Measurements from ENCODE around the gene BTD. TPM values are rescaled to one million over a fixed set of nuclear protein-coding genes. Genes with fewer than 3 reads are reported as not detected.

Gene BTD
- total RNA-seq, 1 experiment from 2014 or later: 10.4 TPM

DNA sequence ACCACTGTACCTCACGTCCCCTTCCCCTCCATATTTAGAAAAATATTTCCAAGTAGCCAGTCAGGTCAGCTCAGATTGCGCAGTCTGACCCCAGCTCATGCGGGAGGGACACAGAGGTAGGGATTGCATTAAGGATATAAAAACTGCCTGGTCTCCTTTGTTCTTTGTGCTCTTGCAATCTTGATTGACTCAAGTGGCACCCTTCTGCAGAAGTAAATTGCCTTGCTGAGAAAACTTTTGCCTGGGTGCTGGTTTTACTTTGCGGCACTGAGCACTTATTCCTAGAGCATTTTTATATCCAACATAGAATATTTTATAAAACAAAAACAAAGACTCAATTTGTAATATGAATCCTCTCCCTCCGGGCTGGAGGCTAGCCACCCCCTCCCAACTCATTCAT lies 54.8 kb downstream of the BTD start:
- in situ Hi-C loops (cut with HindIII; ENCODE audit: low sequenced_read_pairs): no loop called here
- no peak for DNase-seq (ENCODE audit: low spot score)

DNA sequence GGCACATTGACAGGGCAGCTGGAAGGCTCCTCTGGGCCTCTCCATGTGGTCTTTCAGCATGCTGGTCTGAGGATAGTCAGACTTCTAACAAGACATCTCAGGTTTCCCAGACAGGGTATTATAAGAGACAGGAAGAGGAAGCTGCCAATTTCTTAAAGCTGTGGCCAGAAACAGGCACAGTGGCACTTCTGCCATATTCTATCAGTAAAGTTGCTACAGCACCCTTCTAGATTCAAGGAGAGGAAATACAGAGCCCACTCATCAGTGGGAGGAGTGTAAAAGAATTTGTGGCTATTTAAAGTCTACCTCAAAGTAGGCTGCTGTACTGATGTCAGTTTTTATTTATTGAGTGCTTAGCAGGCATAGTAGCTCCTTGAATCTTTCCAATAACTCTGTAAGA lies 55.5 kb downstream of the BTD start:
- no peak for DNase-seq (ENCODE audit: low spot score)
- in situ Hi-C loops (cut with HindIII; ENCODE audit: low sequenced_read_pairs): no loop called here

DNA sequence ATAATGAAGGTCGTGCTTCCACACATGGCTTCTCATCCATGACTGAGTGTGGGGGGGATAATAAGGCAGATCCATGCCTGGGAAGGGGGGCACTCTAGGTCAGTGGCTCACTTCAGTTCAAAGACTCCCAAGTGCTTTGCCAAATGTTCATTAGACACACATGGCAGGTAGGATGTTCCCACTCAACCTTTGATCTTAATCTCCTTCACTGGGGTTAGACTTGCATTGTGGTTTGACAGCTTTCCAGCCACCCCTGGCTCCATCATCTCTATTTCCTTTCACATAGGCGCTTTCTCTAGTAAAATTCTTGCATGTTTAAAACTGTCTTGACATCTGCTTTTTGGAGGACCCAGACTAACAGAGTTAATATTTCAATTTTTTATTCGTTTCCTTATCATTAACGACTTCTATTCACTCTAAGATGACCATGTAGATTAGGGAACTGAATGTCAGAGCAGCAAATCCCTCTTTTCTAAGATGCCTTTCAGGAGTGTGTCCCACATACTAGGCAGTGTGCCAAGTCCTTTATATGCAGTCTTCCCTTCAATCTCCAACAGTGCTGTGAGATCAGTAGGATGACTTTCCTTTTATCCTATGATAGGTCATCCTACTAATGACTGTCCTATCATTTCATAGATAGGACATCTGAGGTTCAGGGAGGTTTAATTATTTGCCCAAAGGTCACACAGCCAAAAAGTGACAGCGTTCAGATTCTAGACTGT lies 57.9 kb downstream of the BTD start:
- DNase-seq (ENCODE audit: low spot score): peak; percentile 40
- in situ Hi-C loops (cut with HindIII; ENCODE audit: low sequenced_read_pairs): no loop called here

DNA sequence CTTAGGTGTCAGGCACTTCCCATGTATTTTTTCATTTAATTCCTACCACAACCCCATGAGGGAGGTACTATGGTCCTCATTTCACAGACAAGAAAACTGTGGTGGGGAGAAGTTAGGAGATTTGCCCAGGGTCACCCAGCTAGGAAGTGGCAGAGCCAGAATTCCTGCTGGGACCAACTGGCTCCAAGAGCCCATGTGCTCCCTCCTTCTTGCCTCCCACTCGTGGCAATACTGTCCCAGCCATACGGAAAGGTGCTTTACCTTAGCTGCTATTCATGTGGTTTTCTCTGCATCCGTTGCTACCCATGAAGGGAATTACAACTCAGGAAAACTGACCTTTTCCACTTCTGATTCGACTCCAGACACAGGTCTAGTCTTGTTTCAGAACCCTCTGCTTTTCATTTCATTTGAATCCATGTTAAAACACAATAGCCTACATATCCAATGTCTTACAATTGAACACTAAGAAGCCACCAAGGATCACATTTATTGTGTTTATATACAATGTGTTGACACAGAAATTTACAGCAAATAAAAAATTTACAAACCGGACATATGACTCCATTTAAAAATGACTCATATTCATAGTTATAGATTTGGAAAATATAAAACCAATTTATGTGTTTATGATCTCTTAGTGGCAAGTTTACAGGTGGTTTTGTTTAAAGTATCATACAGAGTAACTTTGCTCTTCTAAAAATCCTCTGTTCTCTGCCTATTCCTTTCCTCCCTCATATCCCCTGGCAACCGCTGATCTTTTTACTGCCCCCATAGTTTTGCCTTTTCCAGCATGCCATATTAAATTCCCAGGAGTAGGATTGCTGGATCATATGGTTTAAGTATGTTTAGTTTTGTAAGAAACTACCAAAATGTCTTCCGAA lies 58.8 kb downstream of the BTD start:
- in situ Hi-C loops (cut with HindIII; ENCODE audit: low sequenced_read_pairs): no loop called here
- peak; percentile 63 for DNase-seq (ENCODE audit: low spot score)

DNA sequence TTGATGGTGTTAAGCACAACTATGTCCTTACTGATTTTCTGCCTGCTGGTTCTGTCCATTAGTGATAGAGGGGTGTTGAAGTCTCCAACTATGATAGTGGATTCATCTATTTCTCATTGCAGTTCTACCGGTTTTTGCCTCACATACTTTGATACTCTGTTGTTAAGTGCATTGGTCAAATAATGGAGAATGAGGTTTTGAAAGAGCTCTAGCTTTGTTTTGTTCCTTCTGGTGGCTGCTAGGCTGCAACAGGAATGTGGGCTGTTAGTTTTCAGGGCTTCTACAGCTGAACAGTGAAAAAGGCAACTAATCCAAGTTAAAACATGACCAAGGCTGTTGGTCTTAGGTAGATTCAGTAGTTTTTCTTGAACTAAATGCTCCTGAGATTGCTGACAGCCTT lies 62.6 kb downstream of the BTD start:
- no peak for DNase-seq (ENCODE audit: low spot score)
- in situ Hi-C loops (cut with HindIII; ENCODE audit: low sequenced_read_pairs): no loop called here

DNA sequence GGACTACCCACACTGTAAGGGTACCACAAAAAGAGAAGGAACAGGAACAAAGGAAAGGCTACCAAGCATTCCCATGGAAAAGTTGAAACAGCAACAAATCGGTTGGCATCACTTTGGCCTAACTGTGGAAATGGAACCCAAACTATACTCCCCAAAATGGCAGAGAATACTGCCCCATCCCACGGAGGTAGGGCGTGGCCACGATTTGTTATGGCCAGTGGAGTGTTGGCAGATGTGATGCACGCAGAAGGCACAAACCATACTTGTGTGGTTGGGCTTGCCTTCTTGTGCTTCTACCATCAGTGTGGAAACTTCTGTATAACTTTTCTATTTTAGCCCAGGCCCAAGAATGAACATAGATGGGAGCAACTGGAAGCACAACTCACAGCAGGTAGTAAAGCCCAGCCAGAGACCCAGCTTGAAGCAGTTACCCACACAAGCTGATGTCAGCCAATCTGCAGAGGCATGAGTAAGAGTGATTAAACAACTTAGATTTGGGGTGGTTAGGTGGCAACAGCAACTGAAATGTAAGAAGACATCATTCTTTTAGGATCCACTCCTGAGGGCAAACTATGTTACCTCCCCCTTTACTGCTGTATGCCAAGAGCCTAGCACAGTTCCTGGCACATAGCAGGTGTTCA lies 64.1 kb downstream of the BTD start:
- in situ Hi-C loops (cut with HindIII; ENCODE audit: low sequenced_read_pairs): no loop called here
- DNase-seq (ENCODE audit: low spot score): no peak

DNA sequence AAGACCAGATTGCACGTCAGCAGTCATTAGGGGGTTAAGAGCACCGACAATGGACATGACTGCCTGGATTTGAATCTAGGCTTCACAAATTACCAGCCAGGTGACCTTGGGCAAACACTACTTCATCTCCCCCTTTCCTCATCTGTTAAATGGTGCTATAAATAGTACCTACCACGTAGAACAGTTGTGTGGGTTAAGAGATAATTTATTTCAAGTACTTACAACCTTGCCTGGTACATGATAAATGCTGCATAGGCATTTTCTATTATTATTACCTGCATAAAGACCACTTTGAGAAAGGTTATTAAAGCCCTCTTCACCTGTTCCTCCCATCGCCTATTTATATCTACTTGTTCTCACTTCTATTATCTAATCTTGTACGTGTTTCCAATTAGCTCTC lies 64.7 kb downstream of the BTD start:
- no peak for DNase-seq (ENCODE audit: low spot score)

DNA sequence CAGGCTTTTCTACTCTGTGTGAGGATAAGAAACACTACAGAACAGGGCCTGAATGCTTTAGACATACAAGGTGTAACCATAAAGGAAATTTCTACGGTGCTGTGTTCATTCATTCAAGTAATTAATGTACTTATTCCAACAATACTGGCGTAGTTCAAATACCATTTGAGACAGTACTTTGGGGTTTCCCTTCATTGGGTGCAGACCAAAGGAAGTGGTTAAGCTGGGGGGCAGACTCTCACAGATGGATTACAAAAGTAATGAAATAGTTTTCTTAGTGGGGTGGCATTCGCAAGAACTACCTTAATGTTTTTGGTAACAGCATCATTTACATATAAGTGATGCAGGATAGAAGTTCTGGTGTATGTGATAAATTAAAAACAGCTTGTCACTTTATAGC lies 65.9 kb downstream of the BTD start:
- DNase-seq (ENCODE audit: low spot score): no peak

More for the DNA sequence above, 64.7 kb downstream of the BTD start:
- in situ Hi-C loops (cut with HindIII; ENCODE audit: low sequenced_read_pairs): no loop called here

DNA sequence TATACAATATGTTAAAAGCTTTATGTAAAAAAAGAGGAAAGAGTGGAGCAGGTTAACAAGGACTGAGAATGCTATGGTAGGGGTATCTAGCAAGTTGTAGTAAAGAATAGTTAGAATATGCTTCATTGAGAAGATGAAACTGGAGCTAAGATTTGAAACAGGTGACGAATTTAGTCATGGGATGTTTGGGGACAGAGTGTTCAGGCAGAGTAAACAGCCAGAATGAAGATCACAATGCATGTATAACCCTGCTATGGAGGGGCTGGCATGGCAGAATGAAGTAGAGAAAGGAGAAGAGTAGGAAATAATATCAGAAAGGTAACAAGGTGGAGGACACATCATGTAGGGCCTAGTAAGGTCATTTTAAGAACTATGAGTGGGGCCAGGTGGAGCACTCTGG lies 72.0 kb downstream of the BTD start:
- in situ Hi-C loops (cut with HindIII; ENCODE audit: low sequenced_read_pairs): no loop called here
- no peak for DNase-seq (ENCODE audit: low spot score)

More for the DNA sequence above, 65.9 kb downstream of the BTD start:
- in situ Hi-C loops (cut with HindIII; ENCODE audit: low sequenced_read_pairs): no loop called here

DNA sequence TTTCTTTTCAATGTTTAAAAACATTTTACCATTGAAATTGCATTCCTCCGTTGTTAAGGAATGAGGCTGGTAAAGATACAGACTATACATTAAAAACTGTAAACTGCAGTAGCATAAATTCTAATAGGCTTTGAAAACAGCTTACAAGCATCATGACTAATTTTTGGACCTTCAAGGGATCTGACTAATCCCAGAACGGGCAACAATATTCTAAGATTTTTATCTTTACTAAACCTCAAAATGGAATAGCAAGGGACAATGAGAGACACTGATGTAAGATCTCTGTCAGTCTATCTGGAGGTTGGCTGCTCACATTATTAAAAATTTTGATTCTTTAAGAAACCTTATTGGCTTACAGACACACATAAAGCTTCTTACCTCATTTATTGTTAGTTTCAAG lies 74.7 kb downstream of the BTD start:
- in situ Hi-C loops (cut with HindIII; ENCODE audit: low sequenced_read_pairs): no loop called here

DNA sequence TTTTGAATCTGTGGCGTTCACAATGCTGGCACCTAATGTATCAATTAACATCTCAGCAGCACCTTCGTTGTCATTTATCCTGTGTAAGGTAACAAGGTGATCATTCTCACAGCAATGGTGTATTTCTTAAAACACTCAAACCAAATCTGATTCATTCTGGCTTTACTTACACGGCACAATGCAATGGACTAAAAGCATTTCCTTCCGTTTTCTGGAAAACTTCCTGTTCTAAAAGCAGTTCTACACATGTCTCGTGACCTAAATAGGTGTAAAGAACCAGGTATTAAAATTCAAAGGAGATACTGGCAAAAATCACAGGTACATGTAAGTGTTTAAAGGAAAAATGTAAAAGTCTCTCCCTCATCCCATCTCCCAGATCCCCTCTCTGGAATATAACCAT lies 77.8 kb downstream of the BTD start:
- in situ Hi-C loops (cut with HindIII; ENCODE audit: low sequenced_read_pairs): no loop called here
- no peak for DNase-seq (ENCODE audit: low spot score)

More for the DNA sequence above, 74.7 kb downstream of the BTD start:
- DNase-seq (ENCODE audit: low spot score): no peak

DNA sequence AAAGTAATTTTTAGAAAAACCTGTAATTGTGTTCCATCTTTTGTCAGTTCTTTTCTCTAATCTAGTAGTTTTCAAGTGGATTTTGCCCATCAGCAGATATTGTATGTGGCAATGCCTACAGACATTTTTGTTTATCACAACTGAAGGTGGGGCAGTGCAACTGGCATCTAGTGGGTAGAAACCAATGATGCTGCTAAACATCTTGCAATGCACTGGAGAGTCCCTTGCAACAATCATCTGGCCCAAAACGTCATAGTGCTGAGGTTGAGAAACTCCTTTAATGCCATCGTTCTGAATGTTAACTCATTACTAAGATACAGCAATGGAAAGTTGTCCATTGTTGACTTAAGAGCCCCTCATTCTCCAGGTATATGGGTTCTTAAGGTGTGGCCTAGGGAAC lies 80.1 kb downstream of the BTD start:
- in situ Hi-C loops (cut with HindIII; ENCODE audit: low sequenced_read_pairs): no loop called here
- no peak for DNase-seq (ENCODE audit: low spot score)

DNA sequence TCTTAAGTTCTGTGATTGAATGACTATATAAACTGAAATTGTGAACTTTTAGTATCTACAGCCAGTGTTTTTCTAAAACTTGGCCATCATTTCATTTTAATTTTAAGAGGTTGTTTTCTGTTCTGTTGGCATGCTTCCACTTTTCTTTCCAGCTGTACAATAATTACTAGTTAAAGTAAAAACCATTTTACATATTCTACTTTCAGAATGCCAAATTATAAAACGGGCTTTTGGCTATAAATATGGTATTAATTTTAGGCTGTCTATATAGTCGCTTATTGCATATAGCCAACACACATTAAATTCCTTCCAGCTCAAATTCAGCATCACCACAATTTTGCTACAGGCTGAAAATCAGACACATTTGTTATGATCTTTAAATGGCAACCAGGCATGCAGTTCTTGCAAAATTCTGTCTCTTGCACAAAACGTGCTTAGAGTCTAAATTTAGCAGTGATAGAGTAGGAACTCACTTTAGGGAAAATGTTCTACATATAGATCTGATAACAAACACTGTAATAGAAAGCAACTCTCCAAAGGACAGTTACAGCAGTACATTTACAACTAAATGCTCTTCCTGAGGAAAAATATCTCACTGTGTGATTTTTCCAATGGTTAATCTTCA lies 81.1 kb downstream of the BTD start:
- DNase-seq (ENCODE audit: low spot score): peak; percentile 29
- in situ Hi-C loops (cut with HindIII; ENCODE audit: low sequenced_read_pairs): no loop called here

DNA sequence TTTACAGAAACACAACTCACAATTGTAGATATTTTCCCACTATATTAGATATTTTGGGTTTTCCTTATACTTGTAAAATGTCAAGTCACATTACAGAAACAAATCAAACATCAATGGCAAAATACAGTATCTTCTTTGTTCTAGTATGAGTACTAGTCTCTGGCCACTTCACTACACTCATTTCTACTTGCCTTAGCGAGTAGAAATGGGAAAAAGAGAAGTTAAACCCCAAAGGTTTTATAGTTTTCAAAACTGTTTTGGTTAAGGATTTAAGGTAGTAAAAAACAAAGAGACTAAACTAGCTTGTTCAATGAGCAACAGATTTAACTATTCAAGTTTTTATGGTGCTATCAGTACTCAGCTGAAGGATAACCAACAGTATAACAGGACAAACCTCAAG lies 81.7 kb downstream of the BTD start:
- in situ Hi-C loops (cut with HindIII; ENCODE audit: low sequenced_read_pairs): no loop called here
- no peak for DNase-seq (ENCODE audit: low spot score)

DNA sequence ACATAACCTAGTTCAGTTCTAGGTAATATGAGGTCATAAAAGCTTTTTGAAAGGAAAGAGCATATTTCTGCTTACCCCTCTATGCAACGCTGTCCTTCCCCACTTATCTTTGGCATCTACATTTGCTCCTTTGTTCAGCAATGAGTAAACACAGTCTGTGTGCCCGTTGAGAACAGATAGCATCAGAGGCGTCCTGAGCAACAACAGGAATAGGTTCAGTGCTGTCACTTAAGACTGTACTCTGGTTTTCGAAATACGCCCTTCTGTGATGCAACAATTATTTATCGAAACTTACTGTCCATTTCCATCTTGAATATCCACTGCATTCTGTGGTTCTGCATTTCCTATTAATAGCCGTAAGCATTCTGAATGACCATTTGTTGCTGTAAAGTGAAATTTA lies 84.4 kb downstream of the BTD start:
- in situ Hi-C loops (cut with HindIII; ENCODE audit: low sequenced_read_pairs): no loop called here
- DNase-seq (ENCODE audit: low spot score): no peak

DNA sequence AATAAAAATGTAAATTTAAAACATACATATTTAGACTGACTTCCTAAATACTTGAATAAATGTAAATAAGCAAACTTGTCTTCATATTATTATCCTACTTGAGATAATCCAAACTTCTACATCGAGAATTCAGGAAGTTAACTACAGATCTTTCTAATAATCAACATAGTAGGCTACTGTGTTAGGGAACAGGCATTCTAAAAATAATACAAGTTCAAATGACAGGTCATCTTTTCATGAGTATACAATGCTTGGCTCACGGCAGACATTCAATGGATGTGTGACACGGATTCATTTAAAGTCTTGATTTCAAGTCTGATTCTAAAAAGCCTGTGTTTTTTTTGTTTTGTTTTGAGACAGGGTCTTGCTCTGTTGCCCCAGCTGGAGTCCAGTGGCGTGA lies 88.7 kb downstream of the BTD start:
- DNase-seq (ENCODE audit: low spot score): no peak
- in situ Hi-C loops (cut with HindIII; ENCODE audit: low sequenced_read_pairs): no loop called here

DNA sequence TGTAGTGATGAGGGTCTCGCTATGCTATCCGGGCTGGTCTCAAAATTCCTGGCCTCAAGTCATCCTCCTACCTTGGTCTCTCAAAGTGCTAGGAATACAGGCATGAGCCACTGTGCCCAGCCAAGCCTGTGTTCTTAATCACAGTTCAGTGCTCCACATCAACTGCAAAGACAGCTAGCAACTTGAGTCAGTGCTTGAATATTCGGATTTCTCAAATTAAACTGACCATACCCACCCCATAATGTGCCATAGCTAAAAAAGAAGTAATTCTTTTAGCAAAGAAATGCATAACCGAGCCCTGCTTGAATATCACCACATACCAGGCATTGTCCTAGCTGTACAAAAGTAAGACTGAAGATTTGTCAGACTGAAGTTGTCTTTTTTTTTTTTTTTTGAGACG lies 89.2 kb downstream of the BTD start:
- in situ Hi-C loops (cut with HindIII; ENCODE audit: low sequenced_read_pairs): no loop called here

DNA sequence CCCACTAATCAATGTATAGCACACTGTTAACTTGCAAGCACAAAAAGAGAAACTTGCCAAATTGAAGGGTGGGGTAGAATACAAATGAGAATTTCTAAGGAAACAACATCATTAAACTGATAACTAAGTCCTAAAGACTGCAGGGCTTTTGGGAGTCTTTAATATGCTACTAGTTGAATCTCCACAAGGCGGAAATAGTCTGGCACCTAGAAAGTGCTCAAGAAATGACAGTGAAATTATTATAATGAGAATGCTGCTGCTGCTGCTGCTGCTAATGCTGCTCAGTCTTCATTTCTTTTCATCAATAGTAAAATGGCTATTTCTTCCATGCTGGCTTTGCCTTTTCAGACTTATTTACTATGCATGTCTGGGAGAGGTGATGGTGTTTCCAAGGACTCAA lies 91.8 kb downstream of the BTD start:
- in situ Hi-C loops (cut with HindIII; ENCODE audit: low sequenced_read_pairs): no loop called here
- DNase-seq (ENCODE audit: low spot score): no peak

More for the DNA sequence above, 89.2 kb downstream of the BTD start:
- DNase-seq (ENCODE audit: low spot score): no peak

DNA sequence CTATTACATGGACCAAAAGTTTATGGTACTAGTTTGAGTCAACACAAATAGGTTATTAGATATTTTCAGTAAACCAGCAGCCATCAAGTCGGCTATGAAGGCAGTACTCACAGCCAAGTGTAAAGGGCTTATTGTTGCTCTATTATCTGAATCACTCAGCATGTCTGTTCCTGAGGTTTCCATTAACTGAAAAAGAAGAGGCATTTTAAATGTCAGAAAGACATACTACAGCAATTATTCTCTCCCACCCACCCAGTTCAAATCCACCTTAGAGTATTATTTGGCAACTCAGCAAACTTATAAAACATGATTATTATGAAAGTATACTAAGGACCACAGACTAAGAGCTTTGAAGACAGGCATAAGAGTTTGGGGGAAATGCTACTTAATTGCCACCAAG lies 93.1 kb downstream of the BTD start:
- in situ Hi-C loops (cut with HindIII; ENCODE audit: low sequenced_read_pairs): no loop called here
- DNase-seq (ENCODE audit: low spot score): no peak
